CD14-positive monocyte (primary cell): ENCODE results near the gene AFG1L. TPM values are rescaled to one million over a fixed set of nuclear protein-coding genes. Genes with fewer than 3 reads are reported as not detected.

Experiments used
- DNase-seq, 3 donors: peaks; one replicate each; pipeline ENCODE4 v3.0.0-alpha.2; 2011 to 2022
- H2AFZ ChIP-seq: 2 replicates; pipeline ENCODE4 v1.6.0; 2012; ENCODE audit warnings: mild to moderate bottlenecking, low read depth, low read length, inconsistent platforms; ENCODE audit not compliant: insufficient read depth, poor library complexity, severe bottlenecking
- H3K27ac ChIP-seq, 2 donors: 1 replicate in 1 of 2; 2 replicates in 1 of 2; pipeline ENCODE4 v1.5.1; 2012 to 2013; ENCODE audit warnings: low read length in 2 of 2, control low read depth in 1 of 2, inconsistent platforms in 1 of 2, low read depth in 1 of 2, mild to moderate bottlenecking in 1 of 2
- H3K27me3 ChIP-seq, 2 donors: one replicate each; pipeline versions ENCODE4 v1.6.0 to v1.6.1; 2011 to 2013; ENCODE audit warnings: low read length in 2 of 2; ENCODE audit not compliant: control insufficient read depth in 2 of 2, insufficient read depth in 2 of 2
- H3K36me3 ChIP-seq, 2 donors: replicated peaks in 1 of 2; 1 replicate in 1 of 2; 2 replicates in 1 of 2; pipeline versions ENCODE4 v1.5.1 to v1.6.1; 2012 to 2013; ENCODE audit warnings: low read length in 2 of 2, control low read depth in 1 of 2, inconsistent platforms in 1 of 2, mild to moderate bottlenecking in 1 of 2; ENCODE audit not compliant: insufficient read depth in 2 of 2, control insufficient read depth in 1 of 2
- H3K4me1 ChIP-seq, 2 donors: 1 replicate in 1 of 2; 2 replicates in 1 of 2; pipeline versions ENCODE4 v1.5.1 to v1.6.1; 2012 to 2013; ENCODE audit warnings: low read length in 2 of 2, control low read depth in 1 of 2, inconsistent platforms in 1 of 2, mild to moderate bottlenecking in 1 of 2, moderate library complexity in 1 of 2; ENCODE audit not compliant: insufficient read depth in 2 of 2, control insufficient read depth in 1 of 2
- H3K4me2 ChIP-seq: replicated peaks from 2 replicates; pipeline ENCODE3; 2012; ENCODE audit warnings: low read length, moderate library complexity, mild to moderate bottlenecking; ENCODE audit not compliant: poor library complexity, severe bottlenecking; ENCODE audit errors: extremely low read depth
- H3K4me3 ChIP-seq, 3 experiments: fragments of 200-600 bp in 1 of 3; sonication (generic) in 1 of 3; replicated peaks in 1 of 3; 1 replicate in 2 of 3; 2 replicates in 1 of 3; pipeline ENCODE4 v1.5.1; 2011 to 2013; ENCODE audit warnings: low read length in 3 of 3, mild to moderate bottlenecking in 3 of 3, control low read depth in 2 of 3, low read depth in 2 of 3, inconsistent platforms in 1 of 3, moderate library complexity in 1 of 3
- H3K79me2 ChIP-seq: 2 replicates; pipeline ENCODE4 v1.6.0; 2012; ENCODE audit warnings: mild to moderate bottlenecking, control low read depth, inconsistent platforms, low read length, moderate library complexity; ENCODE audit not compliant: insufficient read depth
- H3K9ac ChIP-seq: 2 replicates; pipeline ENCODE4 v1.6.0; 2017; ENCODE audit warnings: low read length, mild to moderate bottlenecking; ENCODE audit not compliant: insufficient read depth, poor library complexity, severe bottlenecking
- H3K9me3 ChIP-seq, 2 donors: replicated peaks in 1 of 2; 1 replicate in 1 of 2; 2 replicates in 1 of 2; pipeline versions ENCODE4 v1.5.1 to v1.6.1; 2012 to 2013; ENCODE audit warnings: low read length in 2 of 2, control low read depth in 1 of 2; ENCODE audit not compliant: control insufficient read depth in 1 of 2, insufficient read depth in 1 of 2
- H4K20me1 ChIP-seq: 2 replicates; pipeline ENCODE4 v1.6.0; 2012; ENCODE audit warnings: mild to moderate bottlenecking, low read length, control low read depth, moderate library complexity; ENCODE audit not compliant: insufficient read depth
- H3K27ac Mint-ChIP-seq, 7 donors: one replicate each; pipeline ENCODE4 v1.8.0; 2020; ENCODE audit warnings: mild to moderate bottlenecking in 7 of 7, mixed read lengths in 7 of 7, moderate library complexity in 6 of 7, inconsistent platforms in 2 of 7
- H3K27me3 Mint-ChIP-seq, 3 donors: one replicate each; pipeline ENCODE4 v1.8.0; 2021 to 2022; ENCODE audit warnings: low read depth in 3 of 3, mild to moderate bottlenecking in 3 of 3, mixed read lengths in 3 of 3, moderate library complexity in 3 of 3, inconsistent platforms in 1 of 3
- H3K36me3 Mint-ChIP-seq, 2 donors: one replicate each; pipeline ENCODE4 v1.8.0; 2020; ENCODE audit warnings: mixed read lengths in 2 of 2, inconsistent platforms in 1 of 2, mild to moderate bottlenecking in 1 of 2
- H3K4me1 Mint-ChIP-seq: one replicate; pipeline ENCODE4 v1.8.0; 2020; ENCODE audit warnings: mild to moderate bottlenecking, mixed read lengths
- H3K4me3 Mint-ChIP-seq, 2 donors: one replicate each; pipeline ENCODE4 v1.8.0; 2020; ENCODE audit warnings: mild to moderate bottlenecking in 2 of 2, mixed read lengths in 2 of 2, moderate library complexity in 1 of 2
- H3K9me3 Mint-ChIP-seq, 7 donors: one replicate each; pipeline ENCODE4 v1.8.0; 2020 to 2022; ENCODE audit warnings: mixed read lengths in 7 of 7, mild to moderate bottlenecking in 6 of 7, moderate library complexity in 6 of 7, inconsistent platforms in 2 of 7
- CTCF ChIP-seq: fragments of 200-600 bp; IDR thresholded peaks from one replicate; pipeline ENCODE4 v1.8.0; 2022; ENCODE audit warnings: antibody characterized with exemption, mild to moderate bottlenecking
- WGBS: methylation state at CpG from one replicate; pipeline ENCODE4 v1.1.5; 2013; ENCODE audit warnings: missing lambda C conversion rate; ENCODE audit not compliant: insufficient coverage; 5-methylcytosine and 5-hydroxymethylcytosine counted together
- intact Hi-C, 2 donors: fragments of 100-400 bp; cut with micrococcal nuclease; formaldehyde crosslinking; loops; one replicate each; pipeline versions ENCODE4 v1.15.0 to v1.15.1; 2023
- polyA plus RNA-seq, 3 donors: library from polyadenylated mRNA; depleted of rRNA in 1 of 3; unstranded in 2 of 3; stranded (reverse) in 1 of 3; fragments of 300-500 nt in 2 of 3; fragments of >200 nt in 1 of 3; fragmentation: Illumina TruSeq in 2 of 3; gene quantifications; 1 replicate in 2 of 3; 2 replicates in 1 of 3; pipeline ENCODE4 v1.2.3, GENCODE V29; 2012 to 2021

The AFG1L gene
- polyA plus RNA-seq, 3 donors: 0.95 to 2.8 (median 2.7) TPM

GRCh38 chr6:108321253-108321747 lies 26.4 kb downstream of the AFG1L start:
- 100% methylated on average over 2 of the region's 3 CpGs for WGBS
- H4K20me1 ChIP-seq: no peaks in the 10 kb centered on the region
- no peaks in the 10 kb centered on the region for H3K27me3 ChIP-seq
- no peak for TF ChIP-seq CTCF
- peaks cover 0 to 3% (median 0%) of the 10 kb centered on the region in 7 donors for H3K9me3 Mint-ChIP-seq
- no peak overlapping the region for H3K4me3 Mint-ChIP-seq
- no peak overlapping the region for H3K27ac Mint-ChIP-seq
- H3K4me2 ChIP-seq: no peak overlapping the region
- H2AFZ ChIP-seq: no peak overlapping the region
- H3K4me1 Mint-ChIP-seq: no peaks in the 10 kb centered on the region
- no peak overlapping the region for H3K27ac ChIP-seq
- H3K4me3 ChIP-seq: no peak overlapping the region
- no peak for DNase-seq
- peaks cover 0 to 10% of the 10 kb centered on the region in 2 donors for H3K36me3 ChIP-seq
- H3K9me3 ChIP-seq: no peaks in the 10 kb centered on the region
- no peaks in the 10 kb centered on the region for H3K4me1 ChIP-seq
- no peak overlapping the region for H3K9ac ChIP-seq
- H3K79me2 ChIP-seq: no peaks in the 10 kb centered on the region
- peaks cover 6 to 23% of the 10 kb centered on the region in 2 donors for H3K36me3 Mint-ChIP-seq
- intact Hi-C loops: no loop called here
- no peaks in the 10 kb centered on the region for H3K27me3 Mint-ChIP-seq

- H3K36me3 Mint-ChIP-seq: peaks cover 15 to 33% of the 10 kb centered on the region in 2 donors
- H3K4me3 Mint-ChIP-seq: no peak overlapping the region
- no peak overlapping the region for H2AFZ ChIP-seq
- no peak overlapping the region for H3K9ac ChIP-seq
- H3K27ac Mint-ChIP-seq: no peak overlapping the region
- no peak for TF ChIP-seq CTCF
- DNase-seq: no peak
- no peaks in the 10 kb centered on the region for H3K4me1 Mint-ChIP-seq
- peaks cover 0 to 3% (median 0%) of the 10 kb centered on the region in 7 donors for H3K9me3 Mint-ChIP-seq
- H4K20me1 ChIP-seq: no peaks in the 10 kb centered on the region
- no peaks in the 10 kb centered on the region for H3K27me3 Mint-ChIP-seq
- H3K27me3 ChIP-seq: no peaks in the 10 kb centered on the region
- intact Hi-C loops: no loop called here
- 100% methylated on average over 1 of the region's 3 CpGs for WGBS
- H3K27ac ChIP-seq: no peak overlapping the region
- no peak overlapping the region for H3K4me2 ChIP-seq
- H3K4me3 ChIP-seq: no peak overlapping the region
- no peaks in the 10 kb centered on the region for H3K79me2 ChIP-seq
- H3K36me3 ChIP-seq: peaks cover 0 to 10% of the 10 kb centered on the region in 2 donors
- H3K9me3 ChIP-seq: no peaks in the 10 kb centered on the region
- no peaks in the 10 kb centered on the region for H3K4me1 ChIP-seq
Observed at GRCh38 chr6:108322728-108323127, 27.9 kb downstream of the AFG1L start.
